ENCODE data around the gene CFAP74.

CFAP74 gene

DNA sequence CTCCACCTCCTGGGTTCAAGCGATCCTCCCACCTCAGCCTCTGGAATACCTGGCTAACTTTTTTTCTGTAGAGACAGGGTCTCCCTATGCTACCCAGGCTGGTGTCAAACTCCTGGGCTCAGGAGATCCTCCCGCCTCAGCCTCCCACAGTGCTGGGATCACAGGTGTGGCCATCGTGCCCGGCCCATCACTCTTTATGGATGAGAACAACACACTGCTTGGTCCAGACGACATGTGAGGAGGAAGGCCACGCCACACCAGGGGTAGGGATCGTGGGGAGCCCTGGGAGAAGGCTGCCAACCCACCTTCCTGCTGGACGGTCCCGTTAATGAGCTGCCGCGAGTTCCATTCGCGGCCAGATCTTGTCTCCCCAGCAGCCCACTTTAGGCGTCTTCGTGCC is 10.6 kb upstream of the CFAP74 start:
- Histone ChIP-seq H3K9me3 (ENCODE audit: severe bottlenecking) (no peaks in the 10 kb centered on the region), H3K27ac (no peak overlapping the region), H3K27me3 (ENCODE audit: insufficient read depth, low read depth, severe bottlenecking) (peaks cover 22% of the 10 kb centered on the region), H3K36me3 (no peaks in the 10 kb centered on the region), H3K4me3 (ENCODE audit: low read depth, low read length) (no peak overlapping the region)
- TF ChIP-seq, protein P1, sequence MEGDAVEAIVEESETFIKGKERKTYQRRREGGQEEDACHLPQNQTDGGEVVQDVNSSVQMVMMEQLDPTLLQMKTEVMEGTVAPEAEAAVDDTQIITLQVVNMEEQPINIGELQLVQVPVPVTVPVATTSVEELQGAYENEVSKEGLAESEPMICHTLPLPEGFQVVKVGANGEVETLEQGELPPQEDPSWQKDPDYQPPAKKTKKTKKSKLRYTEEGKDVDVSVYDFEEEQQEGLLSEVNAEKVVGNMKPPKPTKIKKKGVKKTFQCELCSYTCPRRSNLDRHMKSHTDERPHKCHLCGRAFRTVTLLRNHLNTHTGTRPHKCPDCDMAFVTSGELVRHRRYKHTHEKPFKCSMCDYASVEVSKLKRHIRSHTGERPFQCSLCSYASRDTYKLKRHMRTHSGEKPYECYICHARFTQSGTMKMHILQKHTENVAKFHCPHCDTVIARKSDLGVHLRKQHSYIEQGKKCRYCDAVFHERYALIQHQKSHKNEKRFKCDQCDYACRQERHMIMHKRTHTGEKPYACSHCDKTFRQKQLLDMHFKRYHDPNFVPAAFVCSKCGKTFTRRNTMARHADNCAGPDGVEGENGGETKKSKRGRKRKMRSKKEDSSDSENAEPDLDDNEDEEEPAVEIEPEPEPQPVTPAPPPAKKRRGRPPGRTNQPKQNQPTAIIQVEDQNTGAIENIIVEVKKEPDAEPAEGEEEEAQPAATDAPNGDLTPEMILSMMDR (IDR thresholded peaks at IDR 0.05; ENCODE audit: low read depth, low read length) = no peak
- no peak for DNase-seq

GRCh38 chr1:2009101-2010053 is 5.8 kb upstream of the CFAP74 start:
- TF ChIP-seq, protein P1 (IDR thresholded peaks at IDR 0.05; ENCODE audit: low read depth, low read length) = no peak
- Histone ChIP-seq H3K27me3 (ENCODE audit: insufficient read depth, low read depth, severe bottlenecking) (no peaks in the 10 kb centered on the region), H3K9me3 (ENCODE audit: severe bottlenecking) (no peaks in the 10 kb centered on the region), H3K36me3 (no peaks in the 10 kb centered on the region), H3K27ac (no peak overlapping the region), H3K4me3 (ENCODE audit: low read depth, low read length) (no peak overlapping the region)
- no peak for DNase-seq

DNA sequence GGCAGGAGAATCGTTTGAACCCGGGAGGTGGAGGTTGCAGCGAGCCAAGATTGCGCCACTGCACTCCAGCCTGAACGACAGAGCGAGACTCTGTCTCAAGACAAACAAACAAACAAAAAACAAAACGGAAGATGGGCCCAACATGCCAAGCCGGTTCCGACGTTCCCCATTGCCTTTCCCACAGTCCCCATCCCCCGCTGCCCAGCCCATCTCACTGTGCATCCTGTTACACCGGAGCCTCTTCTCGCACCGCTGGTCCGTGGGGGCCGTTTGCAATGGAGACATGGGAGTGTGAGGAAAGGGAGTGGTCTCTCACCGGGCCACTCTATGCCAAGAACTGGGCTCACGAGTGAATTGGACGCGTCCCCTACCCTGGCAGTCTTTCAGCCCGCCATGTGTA is 1.3 kb upstream of the CFAP74 start:
- H3K36me3 ChIP-seq = no peaks in the 10 kb centered on the region
- no peak for DNase-seq
- H3K9me3 ChIP-seq (ENCODE audit: severe bottlenecking) = no peaks in the 10 kb centered on the region
- no peak overlapping the region for H3K27ac ChIP-seq
- H3K27me3 ChIP-seq (ENCODE audit: insufficient read depth, low read depth, severe bottlenecking) = no peaks in the 10 kb centered on the region
- TF ChIP-seq, protein P1 (IDR thresholded peaks at IDR 0.05; ENCODE audit: low read depth, low read length) = no peak
- H3K4me3 ChIP-seq (ENCODE audit: low read depth, low read length) = no peak overlapping the region

GRCh38 chr1:2001773-2002411 is 1.7 kb downstream of the CFAP74 start:
- no peaks in the 10 kb centered on the region for H3K27me3 ChIP-seq (ENCODE audit: insufficient read depth, low read depth, severe bottlenecking)
- no peaks in the 10 kb centered on the region for H3K36me3 ChIP-seq
- no peak overlapping the region for H3K4me3 ChIP-seq (ENCODE audit: low read depth, low read length)
- no peak for DNase-seq
- no peak overlapping the region for H3K27ac ChIP-seq
- TF ChIP-seq, protein P1 (IDR thresholded peaks at IDR 0.05; ENCODE audit: low read depth, low read length) = no peak
- no peaks in the 10 kb centered on the region for H3K9me3 ChIP-seq (ENCODE audit: severe bottlenecking)

GRCh38 chr1:2000850-2001249 is 2.7 kb downstream of the CFAP74 start:
- Histone ChIP-seq H3K27ac (no peak overlapping the region), H3K36me3 (no peaks in the 10 kb centered on the region), H3K9me3 (ENCODE audit: severe bottlenecking) (no peaks in the 10 kb centered on the region), H3K27me3 (ENCODE audit: insufficient read depth, low read depth, severe bottlenecking) (no peaks in the 10 kb centered on the region), H3K4me3 (ENCODE audit: low read depth, low read length) (no peak overlapping the region)
- TF ChIP-seq, protein P1 (IDR thresholded peaks at IDR 0.05; ENCODE audit: low read depth, low read length) = no peak
- DNase-seq = no peak
